Rectal smooth muscle tissue (tissue), 1 donor: ENCODE results near the gene ZNF595.
"Not testable (repeated sequence)": the region's sequence is repeated elsewhere in the genome, so short reads cannot be mapped to it uniquely, and the experiment has no call there.

Experiments used
- H3K27ac ChIP-seq: one replicate; pipeline ENCODE4 v1.7.0; 2013; ENCODE audit warnings: low read depth, low read length, inconsistent platforms
- H3K27me3 ChIP-seq: one replicate; pipeline ENCODE4 v1.7.0; 2013; ENCODE audit warnings: low read length; ENCODE audit not compliant: control insufficient read depth, insufficient read depth
- H3K36me3 ChIP-seq: one replicate; pipeline ENCODE4 v1.7.0; 2013; ENCODE audit warnings: low read length; ENCODE audit not compliant: control insufficient read depth, insufficient read depth
- H3K4me1 ChIP-seq: one replicate; pipeline ENCODE4 v1.7.0; 2013; ENCODE audit warnings: low read length; ENCODE audit not compliant: control insufficient read depth, insufficient read depth
- H3K4me3 ChIP-seq: one replicate; pipeline ENCODE4 v1.7.0; 2013; ENCODE audit warnings: low read length
- H3K9ac ChIP-seq: one replicate; pipeline ENCODE4 v1.7.0; 2013; ENCODE audit warnings: low read length

Gene ZNF595

GRCh38 chr4:36559-37415, 16.3 kb upstream of the ZNF595 start:
- H3K36me3 ChIP-seq, H3K9ac ChIP-seq, H3K4me1 ChIP-seq, H3K4me3 ChIP-seq, H3K27me3 ChIP-seq, H3K27ac ChIP-seq: not testable (repeated sequence)

- not testable (repeated sequence) for H3K4me1 ChIP-seq, H3K9ac ChIP-seq, H3K36me3 ChIP-seq, H3K27ac ChIP-seq, H3K27me3 ChIP-seq, H3K4me3 ChIP-seq
Observed at GRCh38 chr4:38202-38601, 14.9 kb upstream of the ZNF595 start.

GRCh38 chr4:43375-43774, 9.7 kb upstream of the ZNF595 start:
- not testable (repeated sequence) for H3K4me3 ChIP-seq, H3K27ac ChIP-seq, H3K9ac ChIP-seq, H3K27me3 ChIP-seq, H3K36me3 ChIP-seq, H3K4me1 ChIP-seq

GRCh38 chr4:51253-51652, 1.9 kb upstream of the ZNF595 start:
- not testable (repeated sequence) for H3K36me3 ChIP-seq, H3K27me3 ChIP-seq, H3K9ac ChIP-seq, H3K27ac ChIP-seq, H3K4me1 ChIP-seq, H3K4me3 ChIP-seq

GRCh38 chr4:51655-52277, 1.4 kb upstream of the ZNF595 start:
- H3K36me3 ChIP-seq, H3K27ac ChIP-seq, H3K4me1 ChIP-seq, H3K27me3 ChIP-seq, H3K4me3 ChIP-seq, H3K9ac ChIP-seq: not testable (repeated sequence)

- not testable (repeated sequence) for H3K27me3 ChIP-seq, H3K4me3 ChIP-seq, H3K27ac ChIP-seq, H3K9ac ChIP-seq, H3K4me1 ChIP-seq, H3K36me3 ChIP-seq
Observed at GRCh38 chr4:53521-53920, 400 bp downstream of the ZNF595 start.

GRCh38 chr4:64733-65132, 11.6 kb downstream of the ZNF595 start:
- H3K27ac ChIP-seq, H3K4me1 ChIP-seq, H3K9ac ChIP-seq, H3K4me3 ChIP-seq, H3K27me3 ChIP-seq, H3K36me3 ChIP-seq: not testable (repeated sequence)

- no peaks in the 10 kb centered on the region for H3K27me3 ChIP-seq
- no peak overlapping the region for H3K27ac ChIP-seq
- H3K36me3 ChIP-seq, result peaks cover 9% of the 10 kb centered on the region
- H3K9ac ChIP-seq, result no peak overlapping the region
- no peak overlapping the region for H3K4me3 ChIP-seq
- H3K4me1 ChIP-seq, result no peaks in the 10 kb centered on the region
Observed at GRCh38 chr4:71830-72229, 18.7 kb downstream of the ZNF595 start.

GRCh38 chr4:85951-86350, 32.8 kb downstream of the ZNF595 start:
- Histone ChIP-seq H3K36me3 (peaks cover 14% of the 10 kb centered on the region), H3K27ac (no peak overlapping the region), H3K9ac (no peak overlapping the region), H3K4me3 (peak overlapping the region; percentile 15), H3K4me1 (no peaks in the 10 kb centered on the region), H3K27me3 (no peaks in the 10 kb centered on the region)

GRCh38 chr4:86559-87324, 33.6 kb downstream of the ZNF595 start:
- not testable (repeated sequence) for H3K4me3 ChIP-seq, H3K27ac ChIP-seq, H3K27me3 ChIP-seq, H3K9ac ChIP-seq, H3K4me1 ChIP-seq
- H3K36me3 ChIP-seq, result peaks cover 14% of the 10 kb centered on the region

GRCh38 chr4:98386-98785, 45.3 kb downstream of the ZNF595 start:
- H3K27me3 ChIP-seq, result no peaks in the 10 kb centered on the region
- H3K4me3 ChIP-seq, result no peak overlapping the region

GRCh38 chr4:99863-100262, 46.7 kb downstream of the ZNF595 start:
- H3K4me1 ChIP-seq, result no peaks in the 10 kb centered on the region
- H3K27me3 ChIP-seq, result no peaks in the 10 kb centered on the region
- no peaks in the 10 kb centered on the region for H3K36me3 ChIP-seq
- no peak overlapping the region for H3K27ac ChIP-seq
- no peak overlapping the region for H3K4me3 ChIP-seq
- H3K9ac ChIP-seq, result no peak overlapping the region

More at GRCh38 chr4:98386-98785, 45.3 kb downstream of the ZNF595 start:
- no peaks in the 10 kb centered on the region for H3K4me1 ChIP-seq
- H3K36me3 ChIP-seq, result no peaks in the 10 kb centered on the region
- no peak overlapping the region for H3K27ac ChIP-seq
- H3K9ac ChIP-seq, result no peak overlapping the region
